GM19025 (cell line): Measurements from ENCODE around the gene RAB20.
"Not testable (repeated sequence)": the region's sequence is repeated elsewhere in the genome, so short reads cannot be mapped to it uniquely, and the experiment has no call there.

Source experiments
- ATAC-seq: cut with Tn5 transposase; IDR thresholded peaks from one replicate; pipeline ENCODE4 v1.9.1; 2021; ENCODE audit warnings: mild to moderate bottlenecking, low read depth, moderate library complexity; ENCODE audit not compliant: unreplicated experiment

Gene RAB20

GRCh38 chr13:110576070-110576394 is 14.5 kb upstream of the RAB20 start:
- ATAC-seq = peak; percentile 3

GRCh38 chr13:110575322-110576069 is 14.0 kb upstream of the RAB20 start:
- ATAC-seq = peak; percentile 64

- no peak for ATAC-seq
Measured at GRCh38 chr13:110574161-110574560, 12.6 kb upstream of the RAB20 start.

GRCh38 chr13:110572778-110573118 is 11.2 kb upstream of the RAB20 start:
- ATAC-seq = no peak

GRCh38 chr13:110571896-110572777 is 10.6 kb upstream of the RAB20 start:
- ATAC-seq = no peak

- no peak for ATAC-seq
Measured at GRCh38 chr13:110570886-110571285, 9.4 kb upstream of the RAB20 start.

- not testable (repeated sequence) for ATAC-seq
Measured at GRCh38 chr13:110569962-110570361, 8.4 kb upstream of the RAB20 start.

GRCh38 chr13:110568612-110569011 is 7.1 kb upstream of the RAB20 start:
- no peak for ATAC-seq

GRCh38 chr13:110566171-110566570 is 4.6 kb upstream of the RAB20 start:
- no peak for ATAC-seq

GRCh38 chr13:110565296-110565695 is 3.8 kb upstream of the RAB20 start:
- ATAC-seq = no peak

- ATAC-seq = no peak
Measured at GRCh38 chr13:110564472-110564985, 3.0 kb upstream of the RAB20 start.

GRCh38 chr13:110563463-110563774 is 1.9 kb upstream of the RAB20 start:
- no peak for ATAC-seq

GRCh38 chr13:110562696-110563462 is 1.4 kb upstream of the RAB20 start:
- no peak for ATAC-seq

- no peak for ATAC-seq
Measured at GRCh38 chr13:110562036-110562597, 595 bp upstream of the RAB20 start.

GRCh38 chr13:110560601-110561343 is 750 bp downstream of the RAB20 start:
- ATAC-seq = no peak

- ATAC-seq = no peak
Measured at GRCh38 chr13:110559986-110560385, 1.5 kb downstream of the RAB20 start.

GRCh38 chr13:110559429-110559943 is 2.0 kb downstream of the RAB20 start:
- no peak for ATAC-seq

GRCh38 chr13:110557610-110558305 is 3.8 kb downstream of the RAB20 start:
- ATAC-seq = no peak

- ATAC-seq = no peak
Measured at GRCh38 chr13:110557082-110557481, 4.4 kb downstream of the RAB20 start.
